Astrocyte of the spinal cord (primary cell): ENCODE results near the gene CMSS1.

ENCODE experiments used
- DNase-seq: peaks from one replicate; pipeline ENCODE4 v3.0.0; 2011; ENCODE audit warnings: low read depth, low spot score
- H3K4me3 ChIP-seq: 2 replicates; pipeline ENCODE4 v1.5.1; 2011; ENCODE audit warnings: low read depth, mild to moderate bottlenecking, low read length, moderate library complexity
- in situ Hi-C: cut with HindIII; loops from 2 replicates; pipeline ENCODE4 v1.10.0; 2017; ENCODE audit warnings: low sequenced_read_pairs
- TF ChIP-seq, protein P1 (sequence below): IDR thresholded peaks from 2 replicates; pipeline ENCODE4 v1.5.1; 2012; ENCODE audit warnings: low read depth, mild to moderate bottlenecking, low read length, inconsistent platforms

CMSS1 gene

DNA sequence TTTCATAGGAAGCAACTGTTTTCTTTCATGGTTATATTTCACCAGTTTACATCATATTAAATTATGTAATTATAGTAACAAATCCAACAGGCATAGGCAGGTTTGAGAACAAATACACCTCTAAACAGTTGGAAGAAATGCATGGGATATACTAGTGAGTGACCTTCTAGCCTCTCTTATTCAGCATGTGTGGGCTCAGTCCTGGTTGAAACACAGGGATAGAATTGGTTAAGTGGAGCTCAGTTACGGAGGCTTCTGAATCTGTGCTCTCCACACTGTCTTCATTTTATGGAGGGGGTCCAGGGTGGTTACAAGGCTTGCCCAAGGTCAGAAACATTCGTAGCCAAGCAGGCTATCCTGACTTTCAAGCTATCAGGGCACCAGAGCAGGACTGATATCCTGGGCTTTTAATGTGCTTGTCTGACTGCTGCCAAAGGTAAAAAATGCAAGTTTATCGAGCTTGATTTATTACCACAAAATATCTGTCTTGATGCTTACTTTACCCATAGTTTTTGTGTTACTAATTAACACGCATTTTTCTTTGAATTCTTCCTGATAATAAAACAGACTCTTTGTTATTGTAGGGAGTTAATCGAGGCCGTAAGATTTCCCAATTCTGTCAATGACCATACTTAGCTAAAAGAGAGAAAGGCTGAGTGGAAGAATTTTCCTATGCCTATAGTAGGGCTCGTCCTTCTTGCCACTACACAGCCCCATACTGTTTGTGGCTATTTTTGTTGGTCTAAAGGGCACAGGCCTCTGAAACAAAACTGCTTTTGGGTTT, 207.1 kb downstream of the CMSS1 start:
- in situ Hi-C loops, result no loop called here
- no peak overlapping the region for H3K4me3 ChIP-seq
- TF ChIP-seq, protein P1, sequence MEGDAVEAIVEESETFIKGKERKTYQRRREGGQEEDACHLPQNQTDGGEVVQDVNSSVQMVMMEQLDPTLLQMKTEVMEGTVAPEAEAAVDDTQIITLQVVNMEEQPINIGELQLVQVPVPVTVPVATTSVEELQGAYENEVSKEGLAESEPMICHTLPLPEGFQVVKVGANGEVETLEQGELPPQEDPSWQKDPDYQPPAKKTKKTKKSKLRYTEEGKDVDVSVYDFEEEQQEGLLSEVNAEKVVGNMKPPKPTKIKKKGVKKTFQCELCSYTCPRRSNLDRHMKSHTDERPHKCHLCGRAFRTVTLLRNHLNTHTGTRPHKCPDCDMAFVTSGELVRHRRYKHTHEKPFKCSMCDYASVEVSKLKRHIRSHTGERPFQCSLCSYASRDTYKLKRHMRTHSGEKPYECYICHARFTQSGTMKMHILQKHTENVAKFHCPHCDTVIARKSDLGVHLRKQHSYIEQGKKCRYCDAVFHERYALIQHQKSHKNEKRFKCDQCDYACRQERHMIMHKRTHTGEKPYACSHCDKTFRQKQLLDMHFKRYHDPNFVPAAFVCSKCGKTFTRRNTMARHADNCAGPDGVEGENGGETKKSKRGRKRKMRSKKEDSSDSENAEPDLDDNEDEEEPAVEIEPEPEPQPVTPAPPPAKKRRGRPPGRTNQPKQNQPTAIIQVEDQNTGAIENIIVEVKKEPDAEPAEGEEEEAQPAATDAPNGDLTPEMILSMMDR, result no peak
- DNase-seq, result no peak

DNA sequence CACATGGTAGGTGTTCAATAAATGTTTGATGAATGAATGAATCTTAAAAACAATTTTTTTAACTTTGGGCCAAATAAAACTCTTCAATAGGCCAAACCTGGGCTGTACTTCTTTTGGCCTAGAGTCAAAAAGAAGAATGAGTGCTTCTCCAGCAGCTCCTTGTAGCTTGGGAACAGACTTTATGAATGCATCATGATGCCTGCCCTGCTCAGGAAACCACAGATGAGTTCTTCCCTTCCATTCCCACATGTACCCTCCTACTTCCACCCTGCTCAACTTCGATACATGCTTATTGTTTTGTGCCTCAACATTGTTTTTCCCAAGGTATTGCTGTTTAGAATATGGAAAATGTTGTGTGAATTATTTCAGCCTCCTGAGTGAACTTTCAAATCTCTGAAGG, 209.7 kb downstream of the CMSS1 start:
- no peak for DNase-seq
- in situ Hi-C loops, result no loop called here
- TF ChIP-seq, protein P1, result no peak
- no peak overlapping the region for H3K4me3 ChIP-seq

DNA sequence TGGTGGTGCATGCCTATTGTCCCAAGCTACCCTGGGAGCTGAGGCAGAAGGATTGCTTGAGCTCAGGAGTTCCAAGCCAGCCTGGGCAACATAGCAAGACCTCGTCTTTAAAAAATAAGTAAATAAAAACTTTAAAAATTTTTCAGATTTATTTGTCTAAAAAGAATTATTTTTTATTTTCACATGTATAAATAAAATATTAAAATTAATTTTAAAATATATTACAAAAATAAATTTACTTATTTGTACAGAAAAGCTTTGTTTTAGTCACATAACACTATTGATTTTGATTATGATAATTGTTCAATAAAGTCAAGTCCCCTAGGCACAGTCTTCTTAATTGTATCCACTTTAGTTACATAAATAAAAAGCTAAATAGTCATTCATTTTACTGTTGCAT, 211.4 kb downstream of the CMSS1 start:
- TF ChIP-seq, protein P1, result no peak
- in situ Hi-C loops, result no loop called here
- H3K4me3 ChIP-seq, result no peak overlapping the region
- DNase-seq, result no peak

DNA sequence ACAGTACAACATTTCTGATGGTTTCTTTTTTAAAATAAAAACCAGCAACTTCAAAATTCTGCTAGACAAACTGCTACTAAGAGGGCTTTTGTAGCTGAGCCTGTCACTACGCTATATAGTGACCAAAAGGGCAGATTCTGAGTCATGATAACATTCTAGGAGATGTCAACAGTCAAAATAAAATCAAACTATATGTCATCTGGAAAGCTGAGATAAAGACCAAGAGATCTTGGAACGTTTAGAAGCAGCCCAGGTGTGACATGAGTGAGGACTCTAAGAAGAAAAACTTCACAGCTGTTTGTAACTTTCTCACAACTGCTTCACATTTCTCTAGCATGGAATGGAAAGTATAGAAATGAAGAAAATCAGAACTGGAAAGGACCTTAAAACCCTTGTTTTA, 212.0 kb downstream of the CMSS1 start:
- no peak for DNase-seq

DNA sequence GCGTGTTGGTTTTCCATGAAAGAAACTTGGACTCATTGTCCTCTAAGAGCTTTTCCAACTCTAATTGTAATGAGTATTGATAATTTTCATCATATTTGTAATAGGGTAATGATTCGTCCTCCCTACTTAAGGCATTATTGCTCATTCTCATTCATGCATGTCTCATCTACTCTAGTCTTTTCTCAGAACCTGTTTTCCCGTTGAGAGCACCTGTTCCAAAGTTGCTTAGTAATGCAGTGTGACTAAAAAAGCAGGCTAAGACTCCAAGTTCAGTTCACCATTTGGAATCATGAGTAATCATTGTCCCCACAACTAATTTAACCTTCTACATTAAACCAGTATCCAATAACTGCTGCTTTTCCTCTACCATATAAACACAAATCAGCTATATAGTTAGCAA, 212.7 kb downstream of the CMSS1 start:
- H3K4me3 ChIP-seq, result no peak overlapping the region
- DNase-seq, result no peak
- in situ Hi-C loops, result no loop called here
- TF ChIP-seq, protein P1, result no peak

More for the DNA sequence above, 212.0 kb downstream of the CMSS1 start:
- in situ Hi-C loops, result no loop called here
- no peak overlapping the region for H3K4me3 ChIP-seq
- TF ChIP-seq, protein P1, result no peak

DNA sequence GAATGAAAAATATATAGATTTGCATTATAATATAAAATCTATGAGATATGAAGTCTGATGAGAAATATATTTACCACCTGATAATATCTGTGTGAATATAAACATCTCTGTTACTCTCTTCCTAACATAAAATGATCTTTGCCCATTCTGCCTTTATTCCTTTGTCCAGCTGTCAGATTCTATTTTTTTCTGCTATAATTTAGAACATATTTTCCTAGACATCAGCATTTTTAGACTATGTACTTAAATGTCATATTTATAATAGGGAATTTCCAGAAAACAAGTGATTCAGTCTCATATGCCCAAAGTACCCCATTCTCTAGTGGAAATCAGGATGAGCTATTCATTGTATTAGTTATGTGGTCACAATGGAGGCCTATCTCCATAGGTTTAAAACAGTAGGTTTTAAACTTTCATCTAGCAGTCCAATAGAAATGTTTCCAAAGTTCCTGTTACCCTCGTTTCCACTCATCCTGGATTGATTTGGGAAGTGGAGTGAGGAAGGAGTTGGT, 213.3 kb downstream of the CMSS1 start:
- in situ Hi-C loops, result no loop called here
- DNase-seq, result no peak
- H3K4me3 ChIP-seq, result no peak overlapping the region
- TF ChIP-seq, protein P1, result no peak
